ENCODE results near the gene VWCE.

DNA sequence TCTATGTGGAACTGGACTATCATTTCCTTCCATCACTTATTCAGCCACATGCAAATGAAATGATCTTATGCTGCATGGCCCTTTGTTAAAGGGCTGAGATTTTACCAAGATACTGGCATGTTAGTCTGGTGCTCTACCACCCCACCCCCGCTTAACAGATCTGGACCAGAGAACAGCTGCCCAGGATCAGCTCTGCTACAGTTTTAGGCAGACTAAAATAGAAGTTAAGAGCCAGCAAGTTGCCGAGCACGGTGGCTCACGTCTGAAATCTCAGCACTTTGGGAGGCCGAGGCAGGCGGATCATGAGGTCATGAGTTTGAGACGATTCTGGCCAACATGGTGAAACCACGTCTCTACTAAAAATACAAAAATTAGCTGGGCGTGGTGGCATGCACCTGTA lies 33.2 kb upstream of the VWCE start:
- TF ChIP-seq POLR2A (IDR thresholded peaks at IDR 0.05; ENCODE audit: low read depth, low read length) (no peak), POLR2AphosphoS5 (IDR thresholded peaks at IDR 0.05; ENCODE audit: low read depth, low read length) (no peak), TAF1 (IDR thresholded peaks at IDR 0.05; ENCODE audit: borderline replicate concordance, low read depth, low read length) (no peak)
